Middle frontal gyrus (tissue), 1 donor: ENCODE data around the gene IL36B.

Experiments used
- DNase-seq: peaks from one replicate; pipeline ENCODE4 v3.0.0-alpha.2; 2015; ENCODE audit warnings: low spot score; ENCODE audit errors: extremely low spot score

Gene IL36B

GRCh38 chr2:113012436-113013335, 40.0 kb downstream of the IL36B start:
- no peak for DNase-seq

DNA sequence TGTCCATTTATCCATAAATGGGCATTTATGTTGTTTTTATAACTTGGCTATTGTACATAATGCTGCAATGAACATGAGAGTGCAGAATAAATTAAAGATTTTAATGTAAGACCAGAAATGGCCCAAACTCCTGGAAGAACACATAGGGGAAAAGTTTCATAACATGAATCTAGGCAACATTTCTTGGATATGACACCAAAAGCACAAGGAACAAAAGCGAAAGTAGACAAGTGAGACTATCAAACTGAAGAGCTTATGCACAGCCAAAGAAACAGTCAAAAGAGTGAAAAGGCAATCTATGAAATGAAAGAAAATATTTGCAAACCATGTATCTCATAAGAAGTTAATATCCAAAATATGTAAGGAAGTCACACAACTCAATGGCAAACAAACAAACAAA, 41.6 kb downstream of the IL36B start:
- no peak for DNase-seq

DNA sequence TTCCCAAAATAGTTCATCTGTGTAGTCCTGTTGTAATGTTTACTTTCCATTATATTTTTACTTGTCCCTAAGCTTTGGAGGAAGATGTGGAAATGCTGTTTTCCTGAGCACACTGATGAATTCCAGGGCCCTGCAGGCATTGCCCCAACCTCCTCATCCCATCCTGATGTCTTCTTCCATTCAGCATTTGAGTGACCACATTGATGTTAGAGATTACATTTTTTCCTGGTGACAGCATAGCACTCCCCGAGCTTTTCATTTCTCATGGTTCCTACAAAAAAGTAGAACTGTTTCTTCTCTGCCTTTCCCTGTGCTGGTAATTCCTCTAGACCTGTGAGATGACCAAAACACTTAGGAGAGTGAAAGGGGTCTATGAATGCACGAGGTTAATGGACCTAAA, 42.6 kb downstream of the IL36B start:
- no peak for DNase-seq

DNA sequence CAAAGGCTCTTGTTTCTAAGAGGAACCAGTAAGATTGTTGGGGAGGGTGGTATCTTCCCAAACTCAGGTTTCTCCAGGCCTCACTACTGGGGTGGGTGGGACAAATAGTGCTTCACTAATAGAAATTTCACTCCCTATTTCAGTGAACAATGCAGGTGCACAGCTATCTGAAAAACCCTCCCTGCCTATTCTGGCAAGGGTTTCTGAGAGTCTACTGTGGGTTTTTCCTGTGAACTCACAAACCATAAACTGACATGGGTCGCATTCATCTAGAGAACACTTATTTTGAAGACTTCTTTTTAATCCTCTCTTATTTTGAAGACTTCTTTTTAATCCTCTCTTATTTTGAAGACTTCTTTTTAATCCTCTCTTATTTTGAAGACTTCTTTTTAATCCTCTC, 43.0 kb downstream of the IL36B start:
- no peak for DNase-seq

GRCh38 chr2:113007250-113007649, 45.4 kb downstream of the IL36B start:
- DNase-seq: no peak

- DNase-seq: no peak
These were observed 47.6 kb downstream of the IL36B start, which contains the start of gene IL36A for GRCh38 chr2:113005030-113005509. IL36A (plus strand) TSS chr2:113005459; CDS start chr2:113005872, 413 bp downstream.

DNA sequence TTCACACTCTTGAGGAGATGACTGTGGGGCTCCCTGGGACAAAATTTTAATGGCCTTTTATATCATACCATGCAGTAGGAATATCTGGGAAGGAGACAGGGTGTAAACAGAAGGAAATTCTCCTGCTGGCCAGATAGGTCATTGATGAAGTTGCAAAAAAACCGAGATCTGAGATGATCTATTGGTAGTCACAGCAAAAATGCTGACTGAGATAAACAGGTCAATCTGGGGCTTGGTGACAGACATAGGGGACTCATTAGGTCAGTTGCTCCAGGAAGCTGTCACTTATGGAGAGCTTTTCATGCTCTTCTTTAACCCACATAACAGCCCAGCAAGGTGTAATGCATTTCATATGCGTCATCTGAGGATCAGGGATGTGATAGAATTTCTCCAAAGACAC, 50.0 kb downstream of the IL36B start:
- DNase-seq: no peak

DNA sequence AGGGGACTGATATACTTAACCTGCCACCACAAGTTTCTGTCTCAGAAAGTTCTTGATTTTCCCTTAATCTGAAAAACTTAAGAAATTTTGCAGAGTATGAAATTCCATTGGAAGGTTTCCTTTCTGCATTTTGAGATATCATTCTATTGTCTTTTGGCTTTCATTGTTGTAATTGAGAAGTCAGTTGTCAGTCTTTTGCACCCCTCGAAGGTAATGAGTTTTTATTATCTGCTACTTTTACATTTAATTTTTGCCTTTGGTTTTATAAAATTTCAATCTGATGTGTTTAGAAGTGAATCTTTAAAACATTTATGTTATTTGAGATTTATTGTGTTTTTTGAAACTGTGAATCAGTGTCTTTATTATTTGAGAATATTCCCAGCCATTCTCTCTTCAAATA, 52.2 kb downstream of the IL36B start:
- DNase-seq: no peak

GRCh38 chr2:112997151-112997550, 55.5 kb downstream of the IL36B start:
- no peak for DNase-seq

- no peak for DNase-seq
These were observed 56.0 kb downstream of the IL36B start for GRCh38 chr2:112996635-112997034.

DNA sequence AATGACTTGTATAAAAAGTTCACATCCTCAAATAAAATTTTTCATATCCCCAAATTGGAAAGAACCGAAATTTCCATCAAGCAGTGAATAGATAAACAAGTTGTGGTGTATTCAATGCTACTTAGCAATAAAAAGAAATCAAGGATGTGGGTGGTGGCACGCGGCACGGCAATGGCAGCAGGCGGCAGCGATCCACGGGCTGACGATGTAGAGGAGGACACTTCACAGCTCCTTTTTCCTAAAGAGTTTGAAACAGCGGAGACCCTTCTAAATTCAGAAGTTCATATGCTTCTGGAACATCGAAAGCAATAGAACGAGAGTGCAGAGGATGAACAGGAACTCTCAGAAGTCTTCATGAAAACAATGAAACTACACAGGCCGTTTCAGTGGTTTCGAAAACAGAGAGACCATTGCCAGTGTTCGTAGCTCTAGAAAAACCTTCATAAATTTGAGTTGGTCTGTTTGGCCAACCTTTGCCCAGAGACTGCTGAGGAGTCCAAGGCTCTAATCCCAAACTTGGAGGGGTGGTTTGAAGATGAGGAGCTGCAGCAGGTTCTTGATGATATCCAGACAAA, 57.2 kb downstream of the IL36B start:
- DNase-seq: no peak

- no peak for DNase-seq
These were observed 58.0 kb downstream of the IL36B start for GRCh38 chr2:112994648-112995047.

DNA sequence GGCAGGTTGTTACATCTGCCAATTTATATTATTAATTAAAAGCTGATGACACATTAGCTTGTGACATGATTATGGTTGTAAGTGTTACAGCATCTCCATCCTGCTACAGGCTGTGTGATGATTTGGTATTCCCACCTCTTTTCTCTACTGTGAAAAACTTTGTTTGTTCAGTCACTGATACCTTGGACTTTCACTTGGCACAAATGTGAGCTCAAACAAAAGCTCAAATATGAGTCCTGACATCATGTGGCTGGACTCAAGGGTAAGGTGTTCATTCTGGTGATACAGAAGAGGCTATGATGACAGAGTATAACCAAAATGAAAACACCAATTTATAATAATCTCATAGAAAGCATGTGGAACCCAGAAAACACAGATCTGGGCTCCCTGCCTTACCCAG, 58.8 kb downstream of the IL36B start:
- no peak for DNase-seq

DNA sequence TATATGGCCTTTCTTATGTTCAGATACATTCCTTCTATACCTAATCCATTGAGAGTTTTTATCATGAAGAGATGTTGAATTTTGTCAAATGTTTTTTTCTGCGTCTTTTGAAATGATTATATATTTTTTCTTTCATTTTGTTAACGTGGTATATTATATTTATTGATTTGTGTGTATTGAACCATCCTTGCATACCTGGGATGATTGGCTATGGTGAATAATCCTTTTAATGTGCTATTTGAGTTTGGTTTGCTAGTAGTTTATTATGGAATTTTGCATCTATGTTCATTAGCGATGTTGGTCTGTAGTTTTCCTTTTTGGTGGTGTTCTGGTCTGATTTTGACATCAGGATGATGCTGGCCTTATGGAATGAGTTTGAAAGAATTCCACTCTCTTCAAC, 63.1 kb downstream of the IL36B start:
- no peak for DNase-seq

- DNase-seq: no peak
These were observed 67.6 kb downstream of the IL36B start for GRCh38 chr2:112985090-112985489.

DNA sequence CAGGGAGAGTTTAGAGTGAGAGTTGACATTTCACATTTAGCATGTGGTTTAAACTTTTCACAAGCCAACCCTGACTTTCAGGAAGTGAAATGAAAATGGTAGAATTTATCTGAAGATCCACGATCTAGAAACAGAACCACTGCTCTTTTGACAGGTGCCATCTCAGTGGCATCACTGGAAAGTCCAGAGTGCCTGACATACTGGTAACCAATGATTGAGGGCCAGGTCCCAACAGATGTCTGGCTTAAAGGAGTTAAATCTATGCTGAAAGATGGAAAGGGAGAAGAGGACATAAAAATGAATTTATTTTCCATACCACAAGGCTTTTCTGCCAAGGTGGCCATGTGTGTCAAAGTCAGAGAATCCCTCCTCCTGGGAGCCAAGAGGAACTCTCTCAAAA, 72.1 kb downstream of the IL36B start:
- no peak for DNase-seq

DNA sequence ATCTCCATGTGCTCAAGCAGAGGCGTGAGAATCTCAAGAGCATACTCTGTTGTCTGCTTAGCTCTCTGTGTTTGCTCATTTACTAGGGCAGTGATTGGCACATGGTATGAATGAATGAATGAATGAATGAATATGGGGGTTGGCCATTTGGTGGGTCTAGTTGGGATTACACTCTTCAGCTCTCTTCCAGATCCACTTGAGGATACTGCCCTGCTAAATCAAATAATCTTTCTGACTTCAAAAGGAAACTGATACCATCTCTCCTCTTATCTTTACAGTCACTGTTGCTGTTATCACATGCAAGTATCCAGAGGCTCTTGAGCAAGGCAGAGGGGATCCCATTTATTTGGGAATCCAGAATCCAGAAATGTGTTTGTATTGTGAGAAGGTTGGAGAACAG, 72.9 kb downstream of the IL36B start:
- DNase-seq: no peak

DNA sequence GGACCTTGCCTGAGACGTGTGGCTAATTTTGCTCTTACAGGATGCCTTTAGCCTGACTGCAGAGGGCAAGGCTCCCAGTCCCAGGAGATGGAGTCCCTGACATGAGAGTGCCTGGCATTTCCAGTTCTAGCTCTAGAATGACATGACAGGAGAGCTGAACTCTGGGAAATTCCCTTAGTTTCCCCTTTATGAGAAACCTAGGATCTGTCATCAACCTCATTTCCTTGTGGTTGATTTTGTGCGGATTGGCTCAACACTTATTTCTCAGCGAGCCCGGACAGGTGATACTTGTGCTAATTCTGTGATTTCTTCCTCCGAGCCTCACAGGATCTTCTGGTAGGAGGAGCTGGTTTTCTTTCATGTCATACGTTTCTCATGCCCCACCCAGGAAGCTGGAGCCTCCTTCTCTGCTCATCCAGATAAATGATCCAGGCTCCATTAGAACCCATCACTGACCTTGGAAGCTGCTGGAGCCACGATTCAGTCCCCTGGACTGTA, 75.1 kb downstream of the IL36B start, which contains the start of gene IL36G:
TSS of gene IL36G (plus strand) at position 448 of the 498 bp plus-strand sequence. CDS start 633 bp downstream, outside the sequence.
- DNase-seq: no peak
